Inflammatory macrophage treated with lipopolysaccharide for 4 hours (primary cell): ENCODE data around the gene ASPA.

Experiments
- DNase-seq: peaks from one replicate; pipeline ENCODE4 v3.0.0-alpha.2; 2020

ASPA gene

GRCh38 chr17:3536716-3537115 lies 60.9 kb downstream of the ASPA start:
- DNase-seq = no peak

- DNase-seq = no peak
These were observed 64.2 kb downstream of the ASPA start for GRCh38 chr17:3539881-3540540.

- no peak for DNase-seq
These were observed 66.8 kb downstream of the ASPA start for GRCh38 chr17:3542410-3543088.

GRCh38 chr17:3543453-3543852 lies 67.7 kb downstream of the ASPA start:
- no peak for DNase-seq

GRCh38 chr17:3544365-3544764 lies 68.6 kb downstream of the ASPA start:
- no peak for DNase-seq

GRCh38 chr17:3545151-3545550 lies 69.4 kb downstream of the ASPA start:
- DNase-seq = no peak

GRCh38 chr17:3546521-3546920 lies 70.7 kb downstream of the ASPA start:
- DNase-seq = no peak

- DNase-seq = no peak
These were observed 71.2 kb downstream of the ASPA start for GRCh38 chr17:3546997-3547396.

- no peak for DNase-seq
These were observed 71.8 kb downstream of the ASPA start for GRCh38 chr17:3547628-3548027.

- no peak for DNase-seq
These were observed 73.9 kb downstream of the ASPA start for GRCh38 chr17:3549610-3550162.

GRCh38 chr17:3551189-3551588 lies 75.4 kb downstream of the ASPA start:
- no peak for DNase-seq

GRCh38 chr17:3552916-3553315 lies 77.1 kb downstream of the ASPA start:
- DNase-seq = no peak
